ENCODE data around the gene PROKR1. TPM values are rescaled to one million over a fixed set of nuclear protein-coding genes. Genes with fewer than 3 reads are reported as not detected.

Gene PROKR1
- total and polyA plus RNA-seq, 2 experiments from 2014 or later = 0.11 TPM; not detected in 1

- TF ChIP-seq EZH2 (IDR thresholded peaks at IDR 0.05; ENCODE audit: insufficient read depth, poor library complexity, severe bottlenecking) (no peak), EZH2phosphoT487 (IDR thresholded peaks at IDR 0.05; ENCODE audit: insufficient read depth, low read depth) (no peak)
- H3K79me2 ChIP-seq (ENCODE audit: insufficient read depth) = no peaks in the 10 kb centered on the region
- no peaks in the 10 kb centered on the region for H3K4me1 ChIP-seq (ENCODE audit: insufficient read depth)
- H3K36me3 ChIP-seq (ENCODE audit: low read depth) = peaks cover 4% of the 10 kb centered on the region; the same call in 1 of the 2 replicates
- no peak overlapping the region for H2AFZ ChIP-seq
- 2 to 6% methylated on average over 3 of the region's 3 CpGs for WGBS, 2 experiments (ENCODE audit: low coverage in 1 of 2, low lambda C conversion rate in 2 of 2, missing lambda C conversion rate in 2 of 2)
- no peak overlapping the region for H3K9ac ChIP-seq
- no peak overlapping the region for H3K27ac ChIP-seq
- no peak for DNase-seq
- H3K4me2 ChIP-seq (ENCODE audit: unreplicated experiment) = no peak overlapping the region
- peaks cover 5% of the 10 kb centered on the region; the same call in 1 of the 2 replicates for H3K27me3 ChIP-seq (replicated peaks; ENCODE audit: insufficient read depth)
- in situ Hi-C loops (cut with MboI) = no loop called here
- no peaks in the 10 kb centered on the region for H4K20me1 ChIP-seq (ENCODE audit: insufficient read depth)
- no peaks in the 10 kb centered on the region for H3K9me3 ChIP-seq (ENCODE audit: low read depth)
- H3K9me2 ChIP-seq (ENCODE audit: insufficient read depth) = no peaks in the 10 kb centered on the region
- no peak overlapping the region for H3K4me3 ChIP-seq
- no peaks in the 10 kb centered on the region for H3F3A ChIP-seq (ENCODE audit: insufficient read depth)
These were observed 47.5 kb downstream of the PROKR1 start for GRCh38 chr2:68690851-68691250.

DNA sequence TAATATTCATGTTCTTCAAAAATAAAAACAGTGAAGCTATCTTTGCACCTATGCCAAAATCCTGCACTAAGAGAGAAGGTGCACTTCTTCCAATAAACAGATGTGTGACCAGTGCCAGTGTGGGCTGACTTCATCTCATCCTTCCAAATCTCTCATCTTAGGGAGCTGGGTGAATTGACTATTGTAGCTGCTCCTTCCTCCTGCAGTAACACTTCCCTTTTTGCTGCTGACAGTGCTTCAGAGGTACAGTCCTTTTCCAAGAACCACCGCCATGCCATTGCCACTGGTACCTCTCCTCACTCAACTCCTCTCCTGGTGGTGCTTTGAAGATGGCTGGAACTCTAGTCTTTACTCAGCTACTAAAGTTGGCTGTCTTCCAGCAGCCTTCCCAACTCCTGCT lies 49.1 kb downstream of the PROKR1 start:
- no peak overlapping the region for H3K27ac ChIP-seq
- no peak overlapping the region for H3K4me2 ChIP-seq (ENCODE audit: unreplicated experiment)
- no peak overlapping the region for H3K4me3 ChIP-seq
- no peak overlapping the region for H2AFZ ChIP-seq
- H3K79me2 ChIP-seq (ENCODE audit: insufficient read depth) = no peaks in the 10 kb centered on the region
- H3K27me3 ChIP-seq (replicated peaks; ENCODE audit: insufficient read depth) = peaks cover 9% of the 10 kb centered on the region; the same call in 1 of the 2 replicates
- H4K20me1 ChIP-seq (ENCODE audit: insufficient read depth) = no peaks in the 10 kb centered on the region
- H3K36me3 ChIP-seq (ENCODE audit: low read depth) = no peaks in the 10 kb centered on the region
- no peaks in the 10 kb centered on the region for H3K9me3 ChIP-seq (ENCODE audit: low read depth)
- H3K9ac ChIP-seq = no peak overlapping the region
- DNase-seq = no peak
- H3F3A ChIP-seq (ENCODE audit: insufficient read depth) = no peaks in the 10 kb centered on the region
- in situ Hi-C loops (cut with MboI) = no loop called here
- TF ChIP-seq EZH2 (IDR thresholded peaks at IDR 0.05; ENCODE audit: insufficient read depth, poor library complexity, severe bottlenecking) (no peak), EZH2phosphoT487 (IDR thresholded peaks at IDR 0.05; ENCODE audit: insufficient read depth, low read depth) (no peak)
- 22 to 36% methylated on average over 1 of the region's 1 CpG for WGBS, 2 experiments (ENCODE audit: low coverage in 1 of 2, low lambda C conversion rate in 2 of 2, missing lambda C conversion rate in 2 of 2)
- H3K4me1 ChIP-seq (ENCODE audit: insufficient read depth) = no peaks in the 10 kb centered on the region
- H3K9me2 ChIP-seq (ENCODE audit: insufficient read depth) = no peaks in the 10 kb centered on the region

DNA sequence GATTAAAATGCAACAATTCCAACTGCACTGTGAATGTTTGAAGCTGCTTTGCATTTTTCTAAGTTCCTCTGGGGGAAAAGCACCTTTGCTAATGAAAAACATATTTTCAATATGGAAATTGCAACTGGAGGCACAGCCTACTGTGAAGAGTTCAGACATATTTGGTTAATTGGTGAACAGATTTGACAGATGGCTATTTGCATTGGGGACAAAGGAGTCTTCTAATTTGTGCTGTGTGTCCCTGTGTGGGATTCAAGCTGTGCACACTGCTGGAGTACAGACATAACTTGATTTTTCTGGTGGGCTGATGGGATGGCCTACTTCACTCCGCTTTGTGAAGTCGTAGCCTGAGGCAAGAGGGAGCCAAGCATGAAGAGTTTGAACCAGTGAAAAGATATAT lies 50.6 kb downstream of the PROKR1 start:
- no peak for DNase-seq
- H3K4me1 ChIP-seq (ENCODE audit: insufficient read depth) = no peaks in the 10 kb centered on the region
- TF ChIP-seq EZH2 (IDR thresholded peaks at IDR 0.05; ENCODE audit: insufficient read depth, poor library complexity, severe bottlenecking) (no peak), EZH2phosphoT487 (IDR thresholded peaks at IDR 0.05; ENCODE audit: insufficient read depth, low read depth) (no peak)
- no peaks in the 10 kb centered on the region for H3F3A ChIP-seq (ENCODE audit: insufficient read depth)
- H3K9ac ChIP-seq = no peak overlapping the region
- no peak overlapping the region for H3K27ac ChIP-seq
- H3K4me3 ChIP-seq = no peak overlapping the region
- no peaks in the 10 kb centered on the region for H3K9me3 ChIP-seq (ENCODE audit: low read depth)
- in situ Hi-C loops (cut with MboI) = no loop called here
- peaks cover 9% of the 10 kb centered on the region; the same call in 1 of the 2 replicates for H3K27me3 ChIP-seq (replicated peaks; ENCODE audit: insufficient read depth)
- no peaks in the 10 kb centered on the region for H3K9me2 ChIP-seq (ENCODE audit: insufficient read depth)
- 60 to 61% methylated on average over 2 of the region's 2 CpGs for WGBS, 2 experiments (ENCODE audit: low coverage in 1 of 2, low lambda C conversion rate in 2 of 2, missing lambda C conversion rate in 2 of 2)
- no peak overlapping the region for H3K4me2 ChIP-seq (ENCODE audit: unreplicated experiment)
- no peaks in the 10 kb centered on the region for H3K36me3 ChIP-seq (ENCODE audit: low read depth)
- no peaks in the 10 kb centered on the region for H4K20me1 ChIP-seq (ENCODE audit: insufficient read depth)
- H3K79me2 ChIP-seq (ENCODE audit: insufficient read depth) = no peaks in the 10 kb centered on the region
- no peak overlapping the region for H2AFZ ChIP-seq

GRCh38 chr2:68695971-68696370 lies 52.6 kb downstream of the PROKR1 start:
- no peaks in the 10 kb centered on the region for H3K36me3 ChIP-seq (ENCODE audit: low read depth)
- H3K27me3 ChIP-seq (replicated peaks; ENCODE audit: insufficient read depth) = peaks cover 9% of the 10 kb centered on the region; the same call in 1 of the 2 replicates
- no peak overlapping the region for H2AFZ ChIP-seq
- H3F3A ChIP-seq (ENCODE audit: insufficient read depth) = no peaks in the 10 kb centered on the region
- DNase-seq = no peak
- no peak overlapping the region for H3K9ac ChIP-seq
- in situ Hi-C loops (cut with MboI) = no loop called here
- WGBS, 2 experiments (ENCODE audit: low coverage in 1 of 2, low lambda C conversion rate in 2 of 2, missing lambda C conversion rate in 2 of 2) = 50 to 52% methylated on average over 4 of the region's 4 CpGs
- no peaks in the 10 kb centered on the region for H3K79me2 ChIP-seq (ENCODE audit: insufficient read depth)
- H3K4me3 ChIP-seq = no peak overlapping the region
- no peaks in the 10 kb centered on the region for H3K9me2 ChIP-seq (ENCODE audit: insufficient read depth)
- TF ChIP-seq EZH2 (IDR thresholded peaks at IDR 0.05; ENCODE audit: insufficient read depth, poor library complexity, severe bottlenecking) (no peak), EZH2phosphoT487 (IDR thresholded peaks at IDR 0.05; ENCODE audit: insufficient read depth, low read depth) (no peak)
- no peaks in the 10 kb centered on the region for H3K9me3 ChIP-seq (ENCODE audit: low read depth)
- no peak overlapping the region for H3K4me2 ChIP-seq (ENCODE audit: unreplicated experiment)
- H3K4me1 ChIP-seq (ENCODE audit: insufficient read depth) = no peaks in the 10 kb centered on the region
- H4K20me1 ChIP-seq (ENCODE audit: insufficient read depth) = no peaks in the 10 kb centered on the region
- no peak overlapping the region for H3K27ac ChIP-seq

DNA sequence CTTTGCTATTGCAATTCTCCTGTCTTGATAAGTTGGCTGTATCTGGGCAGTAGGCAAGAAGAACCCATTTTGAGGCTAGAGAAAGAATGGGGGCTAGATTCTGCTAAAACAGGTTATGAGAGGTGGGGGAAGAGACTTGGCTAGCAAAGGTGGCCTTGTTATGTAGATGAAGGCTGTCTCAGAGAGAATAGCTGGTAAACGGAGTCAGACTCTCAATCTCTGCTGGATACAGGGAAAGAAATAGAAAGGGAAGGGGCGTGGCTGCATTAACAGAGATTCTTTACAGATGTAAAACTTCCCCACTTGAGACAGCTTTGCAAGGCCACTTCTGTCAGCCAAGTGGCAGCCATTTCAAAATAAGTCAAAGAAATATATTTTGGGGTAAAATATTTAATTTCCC lies 53.2 kb downstream of the PROKR1 start:
- Histone ChIP-seq H3K27me3 (replicated peaks; ENCODE audit: insufficient read depth) (peaks cover 11% of the 10 kb centered on the region; the same call in 1 of the 2 replicates), H3K79me2 (ENCODE audit: insufficient read depth) (no peaks in the 10 kb centered on the region), H2AFZ (no peak overlapping the region), H4K20me1 (ENCODE audit: insufficient read depth) (no peaks in the 10 kb centered on the region), H3K4me3 (no peak overlapping the region), H3K4me1 (ENCODE audit: insufficient read depth) (no peaks in the 10 kb centered on the region), H3F3A (ENCODE audit: insufficient read depth) (no peaks in the 10 kb centered on the region), H3K27ac (no peak overlapping the region), H3K9ac (no peak overlapping the region), H3K9me3 (ENCODE audit: low read depth) (no peaks in the 10 kb centered on the region), H3K36me3 (ENCODE audit: low read depth) (no peaks in the 10 kb centered on the region), H3K4me2 (ENCODE audit: unreplicated experiment) (no peak overlapping the region), H3K9me2 (ENCODE audit: insufficient read depth) (no peaks in the 10 kb centered on the region)
- in situ Hi-C loops (cut with MboI) = no loop called here
- DNase-seq = no peak
- TF ChIP-seq EZH2 (IDR thresholded peaks at IDR 0.05; ENCODE audit: insufficient read depth, poor library complexity, severe bottlenecking) = no peak
- no peak for TF ChIP-seq EZH2phosphoT487 (IDR thresholded peaks at IDR 0.05; ENCODE audit: insufficient read depth, low read depth)
- 14 to 31% methylated on average over 2 of the region's 2 CpGs for WGBS, 2 experiments (ENCODE audit: low coverage in 1 of 2, low lambda C conversion rate in 2 of 2, missing lambda C conversion rate in 2 of 2)

Measured in GM23248 (cell line).